HG03558 (cell line): Measurements from ENCODE around the gene SNX10.
"Not testable (repeated sequence)": the region's sequence is repeated elsewhere in the genome, so short reads cannot be mapped to it uniquely, and the experiment has no call there.

Experiments
- ATAC-seq: cut with Tn5 transposase; IDR thresholded peaks from one replicate; pipeline ENCODE4 v1.9.1; 2021; ENCODE audit warnings: moderate number of reproducible peaks; ENCODE audit not compliant: unreplicated experiment; ENCODE audit errors: extremely low read depth

SNX10 gene, protein sequence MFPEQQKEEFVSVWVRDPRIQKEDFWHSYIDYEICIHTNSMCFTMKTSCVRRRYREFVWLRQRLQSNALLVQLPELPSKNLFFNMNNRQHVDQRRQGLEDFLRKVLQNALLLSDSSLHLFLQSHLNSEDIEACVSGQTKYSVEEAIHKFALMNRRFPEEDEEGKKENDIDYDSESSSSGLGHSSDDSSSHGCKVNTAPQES

GRCh38 chr7:26291699-26292538, at the start of gene SNX10:
SNX10 (plus strand) TSS chr7:26291862; CDS start chr7:26346443, 54,581 bp downstream.
- ATAC-seq: peak; percentile 58

GRCh38 chr7:26245150-26245549, 46.5 kb upstream of the SNX10 start:
- no peak for ATAC-seq

GRCh38 chr7:26250239-26250638, 41.4 kb upstream of the SNX10 start:
- no peak for ATAC-seq

GRCh38 chr7:26261866-26262265, 29.8 kb upstream of the SNX10 start:
- not testable (repeated sequence) for ATAC-seq

- no peak for ATAC-seq
Observed at GRCh38 chr7:26265065-26265464, 26.6 kb upstream of the SNX10 start.

DNA sequence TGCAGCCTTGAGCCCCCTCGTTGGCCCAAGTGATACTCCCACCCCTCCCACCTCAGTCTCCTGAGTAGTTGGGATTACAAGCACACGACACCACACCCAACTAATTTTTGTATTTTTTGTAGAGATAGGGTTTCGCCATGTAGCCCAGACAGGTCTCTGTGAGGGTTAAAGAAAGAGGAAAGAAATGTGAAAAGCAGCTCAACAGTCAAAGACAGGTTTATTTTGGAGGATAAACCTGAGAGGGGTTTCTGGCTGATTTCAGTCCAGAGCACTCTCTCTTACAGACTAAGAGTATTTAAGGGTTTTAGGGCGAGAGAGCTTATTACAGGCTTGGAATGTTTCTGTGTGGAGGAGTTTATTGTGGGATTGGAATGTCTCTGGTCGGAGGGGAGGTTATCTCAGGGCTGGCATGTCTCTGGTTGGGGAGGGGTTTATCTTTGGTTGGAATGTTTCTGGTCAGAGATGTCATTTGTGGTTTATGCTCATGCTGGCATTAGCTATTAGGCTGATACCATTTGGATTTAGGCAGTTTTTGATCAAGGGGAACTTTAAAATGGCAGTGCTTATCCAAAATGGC, 26.1 kb upstream of the SNX10 start:
- ATAC-seq: no peak

DNA sequence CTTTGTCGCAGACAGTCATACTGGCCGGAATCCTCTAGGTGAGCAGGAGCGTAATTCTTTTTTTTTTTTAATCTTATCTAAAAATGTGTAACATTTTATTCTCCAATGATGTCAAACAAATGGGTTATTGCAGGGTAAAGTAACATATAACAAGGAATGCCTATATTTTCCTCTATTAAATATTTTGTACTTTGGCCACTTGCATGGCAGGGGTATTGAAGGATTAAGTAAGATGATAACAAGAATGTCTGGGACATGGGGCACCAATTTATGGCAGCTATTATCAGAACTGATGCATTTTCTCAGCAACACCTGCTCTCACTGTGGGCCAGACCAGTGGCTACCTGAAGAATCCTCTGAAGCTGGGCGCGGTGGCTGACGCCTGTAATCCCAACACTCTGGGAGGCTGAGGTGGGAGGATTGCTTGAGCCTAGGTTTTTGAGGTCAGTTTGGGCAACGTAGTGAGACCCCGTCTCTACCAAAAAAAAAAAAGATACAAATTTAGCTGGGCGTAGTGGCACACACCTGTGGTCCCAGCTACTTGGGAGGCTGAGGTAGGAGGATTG, 24.0 kb upstream of the SNX10 start:
- no peak for ATAC-seq

DNA sequence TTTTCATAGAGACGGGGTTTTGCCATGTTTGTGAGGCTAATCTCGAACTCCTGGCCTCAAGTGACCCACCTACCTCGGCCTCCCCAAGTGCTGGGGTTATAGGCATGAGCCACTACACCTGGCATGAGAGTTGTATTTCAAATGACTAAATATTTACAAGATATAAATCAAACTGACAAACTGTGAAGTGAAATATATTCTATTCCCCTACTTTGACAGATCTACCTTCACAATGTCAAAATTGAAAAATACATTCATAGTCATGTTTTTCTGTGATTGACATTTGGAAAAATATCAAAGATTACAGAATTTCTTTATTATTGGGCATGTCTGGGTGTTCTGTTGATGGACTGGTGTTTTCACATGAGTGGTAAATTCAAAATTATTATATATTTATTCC, 16.4 kb upstream of the SNX10 start:
- no peak for ATAC-seq

GRCh38 chr7:26278770-26279169, 12.9 kb upstream of the SNX10 start:
- ATAC-seq: no peak

- no peak for ATAC-seq
Observed at GRCh38 chr7:26279405-26279804, 12.3 kb upstream of the SNX10 start.

DNA sequence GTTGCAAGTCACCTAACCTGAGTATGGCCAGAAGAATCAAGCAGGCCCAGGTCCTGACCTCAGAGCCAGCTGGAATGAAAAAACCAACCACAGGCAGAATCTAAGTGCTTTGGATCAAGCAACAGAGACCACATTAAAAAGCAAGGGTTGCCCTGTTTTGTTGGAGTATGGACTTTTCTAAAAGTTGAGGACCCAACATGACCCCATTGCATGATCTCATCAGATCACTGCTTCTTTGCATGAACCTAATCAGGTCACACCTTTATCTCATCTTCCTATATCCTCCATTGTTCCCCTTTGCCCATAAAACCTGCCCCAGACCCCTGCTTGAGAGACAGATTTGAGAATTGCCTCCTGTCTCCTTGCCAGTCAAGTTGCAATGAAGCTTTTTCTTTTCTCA, 11.6 kb upstream of the SNX10 start:
- ATAC-seq: no peak

DNA sequence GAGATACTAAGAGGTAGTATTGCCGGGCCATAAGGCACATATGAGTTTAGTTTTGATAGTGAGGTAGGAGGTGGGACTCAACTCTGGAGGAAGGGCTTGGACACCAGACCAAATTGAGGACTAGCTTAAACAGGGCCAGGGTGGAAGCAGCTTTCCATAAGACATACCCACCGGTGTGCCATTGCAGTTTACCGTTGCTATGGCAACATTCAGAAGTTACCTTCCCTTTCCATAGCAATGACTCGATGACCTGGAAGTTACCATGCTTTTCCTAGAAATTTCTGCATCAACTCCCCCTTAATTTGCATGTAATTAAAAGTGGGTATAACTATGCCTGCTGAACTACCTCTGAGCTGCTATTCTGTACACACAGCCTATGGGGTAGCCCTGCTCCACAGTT, 10.9 kb upstream of the SNX10 start:
- no peak for ATAC-seq

- ATAC-seq: no peak
Observed at GRCh38 chr7:26284477-26284876, 7.2 kb upstream of the SNX10 start.

- ATAC-seq: no peak
Observed at GRCh38 chr7:26284995-26285632, 6.5 kb upstream of the SNX10 start.

GRCh38 chr7:26286157-26286556, 5.5 kb upstream of the SNX10 start:
- ATAC-seq: no peak

DNA sequence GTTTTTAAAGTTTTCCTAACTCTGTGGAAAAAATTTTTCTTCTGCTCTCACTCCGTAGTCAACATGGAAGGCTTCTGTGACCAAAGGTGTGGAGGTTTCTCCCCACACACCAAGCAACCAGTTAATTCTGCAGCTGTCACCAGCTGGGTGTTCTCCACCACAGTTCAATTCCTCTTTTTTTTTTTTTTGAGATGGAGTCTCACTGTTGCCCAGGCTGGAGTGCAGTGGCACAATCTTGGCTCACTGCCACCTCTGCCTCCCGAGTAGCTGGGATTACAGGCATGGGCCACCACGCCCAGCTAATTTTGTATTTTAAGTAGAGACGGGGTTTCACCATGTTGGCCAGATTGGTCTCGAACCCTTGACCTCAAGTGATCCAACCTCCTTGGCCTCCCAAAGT, 3.5 kb upstream of the SNX10 start:
- not testable (repeated sequence) for ATAC-seq

GRCh38 chr7:26291251-26291650, 411 bp upstream of the SNX10 start:
- ATAC-seq: no peak

DNA sequence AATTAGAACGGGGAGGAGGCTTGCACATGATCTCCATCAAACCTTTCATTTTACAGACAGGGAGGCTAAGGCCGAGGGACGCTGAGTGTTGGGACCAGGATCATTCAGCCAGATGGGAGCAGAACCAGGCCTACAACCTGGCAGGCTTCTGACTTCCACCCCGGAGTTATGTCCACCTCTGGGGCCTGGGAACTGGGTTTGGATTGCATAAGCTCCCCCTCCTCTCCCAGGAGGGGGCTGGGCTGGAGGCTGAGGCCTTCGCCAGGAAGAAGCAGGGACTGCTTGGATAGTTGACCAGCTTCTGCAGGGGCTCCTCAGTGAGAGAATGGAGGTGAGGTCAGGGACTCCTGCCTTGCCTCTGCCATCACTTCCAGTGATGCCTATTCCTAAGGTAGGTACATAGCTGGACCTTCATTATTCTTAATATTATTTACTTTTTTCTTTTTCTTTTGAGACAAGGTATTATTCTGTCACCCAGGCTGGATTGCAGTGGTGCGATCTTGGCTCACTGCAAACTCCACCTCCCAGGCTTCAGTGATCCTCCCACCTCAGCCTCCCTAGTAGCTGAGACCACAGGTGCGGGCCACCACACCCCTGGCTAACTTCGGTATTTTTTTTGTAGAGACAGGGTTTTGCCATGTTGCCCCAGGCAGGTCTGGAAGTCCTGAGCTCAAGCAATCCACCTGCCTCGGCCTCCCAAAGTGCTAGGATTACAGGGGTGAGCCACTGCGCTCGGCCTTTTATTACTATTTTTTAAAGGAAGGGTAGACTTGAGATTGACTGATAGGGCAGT, 1.3 kb downstream of the SNX10 start:
- no peak for ATAC-seq

DNA sequence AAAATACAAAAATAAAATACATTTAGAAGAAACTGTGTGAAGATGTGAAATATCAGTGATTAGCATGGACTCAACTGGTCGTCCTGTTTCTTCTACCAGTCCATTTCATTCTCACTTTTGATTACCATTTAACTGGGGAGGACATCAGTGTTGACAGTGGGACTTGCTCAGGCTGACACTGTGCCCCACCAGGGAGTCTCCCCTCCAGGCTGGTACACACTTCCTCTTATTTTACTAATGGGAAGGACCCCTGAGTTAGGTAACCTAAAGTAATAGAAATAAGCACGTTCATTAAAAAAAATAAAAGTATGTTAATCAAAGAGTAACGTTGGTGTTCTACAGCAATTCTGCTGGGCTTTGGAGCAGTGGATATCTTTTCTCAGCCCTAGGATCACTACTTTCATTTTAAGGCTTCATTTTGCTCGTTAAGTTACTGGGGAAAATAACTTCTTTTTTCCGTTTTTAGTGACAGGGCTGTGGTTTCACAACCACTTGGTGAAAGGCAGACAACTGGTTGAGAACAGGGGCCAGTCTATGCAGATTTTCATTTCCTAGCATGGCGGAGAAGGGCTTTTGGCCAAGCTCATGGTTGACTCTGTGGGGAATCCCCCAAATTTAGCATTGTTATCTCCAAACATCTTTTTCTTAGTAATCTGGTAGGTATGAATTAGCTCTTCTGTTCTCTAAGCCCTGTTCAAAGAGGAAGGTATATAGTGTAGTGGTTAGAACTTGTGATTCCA, 2.1 kb downstream of the SNX10 start:
- peak; percentile 47 for ATAC-seq
